Panc1 (cell line): ENCODE results near the gene PSD4. TPM values are rescaled to one million over a fixed set of nuclear protein-coding genes. Genes with fewer than 3 reads are reported as not detected.

Experiments
- ATAC-seq: fragments of 200-7000 bp; cut with Tn5 transposase; 2 replicates; pipeline ENCODE4 v1.9.1; 2020; ENCODE audit warnings: mild to moderate bottlenecking, moderate library complexity
- BruUV-seq: library from RNA; stranded (reverse); fragments of 400-500 nt; replicated peaks from 2 replicates; lab custom pipeline; 2021; lab: Mats Ljungman, UMichigan
- CTCF ChIA-PET: fragments of 300-600 bp; sonication (Branson Sonifier 250); formaldehyde crosslinking; loops from one replicate; lab custom pipeline; 2022; ENCODE audit warnings: antibody characterized with exemption; lab: Charles Lee
- POLR2A ChIA-PET: fragments of 300-600 bp; sonication (Branson Sonifier 250); formaldehyde crosslinking; loops from one replicate; lab custom pipeline; 2022; ENCODE audit warnings: antibody characterized with exemption; lab: Charles Lee
- DNase-seq: peaks from one replicate; pipeline ENCODE4 v3.0.0-alpha.2; 2010; ENCODE audit warnings: low read depth, low spot score
- H3K27ac ChIP-seq: 2 replicates; pipeline ENCODE4 v1.5.1; 2011; ENCODE audit warnings: mild to moderate bottlenecking, low read length, inconsistent platforms
- H3K27me3 ChIP-seq: fragments of 200-500 bp; sonication (Bioruptor generic); 2 replicates; pipeline ENCODE4 v1.6.0; 2014; ENCODE audit warnings: low read length, inconsistent platforms; ENCODE audit not compliant: control insufficient read depth, insufficient read depth
- H3K36me3 ChIP-seq: fragments of 200-500 bp; sonication (Bioruptor generic); 2 replicates; pipeline ENCODE4 v1.5.1; 2014; ENCODE audit warnings: inconsistent platforms, mild to moderate bottlenecking, low read length, moderate library complexity; ENCODE audit not compliant: control insufficient read depth, insufficient read depth
- H3K4me1 ChIP-seq: 2 replicates; pipeline ENCODE4 v1.5.1; 2011; ENCODE audit warnings: inconsistent platforms, mild to moderate bottlenecking, low read length, moderate library complexity; ENCODE audit not compliant: control insufficient read depth, insufficient read depth
- H3K4me3 ChIP-seq, 2 experiments: 2 replicates each; pipeline ENCODE4 v1.5.1; 2011 to 2012; ENCODE audit warnings: low read depth in 2 of 2, low read length in 2 of 2, mild to moderate bottlenecking in 2 of 2, inconsistent platforms in 1 of 2, moderate library complexity in 1 of 2
- H3K9me3 ChIP-seq: fragments of 200-500 bp; sonication (Bioruptor generic); 2 replicates; pipeline ENCODE4 v1.5.1; 2014; ENCODE audit warnings: low read depth, mild to moderate bottlenecking, inconsistent platforms, low read length, moderate library complexity; ENCODE audit not compliant: control insufficient read depth, insufficient read depth
- POLR2AphosphoS5 ChIP-seq: IDR thresholded peaks from 2 replicates; pipeline ENCODE4 v1.6.1; 2012; ENCODE audit warnings: mild to moderate bottlenecking, low read depth, low read length, moderate library complexity
- SIN3A ChIP-seq: IDR thresholded peaks from 2 replicates; pipeline ENCODE4 v1.6.1; 2012; ENCODE audit warnings: low read depth, mild to moderate bottlenecking, low read length, moderate library complexity, borderline replicate concordance; ENCODE audit not compliant: insufficient read depth
- TCF7L2 ChIP-seq: IDR thresholded peaks from 2 replicates; pipeline ENCODE4 v1.6.1; 2011; ENCODE audit warnings: mild to moderate bottlenecking, low read depth, low read length, inconsistent platforms
- in situ Hi-C: cut with HindIII; loops from 2 replicates; pipeline ENCODE4 v1.10.0; 2016; ENCODE audit warnings: low sequenced_read_pairs, low pct_unique_long_range_greater_than_20kb
- intact Hi-C: fragments of 100-400 bp; cut with micrococcal nuclease; formaldehyde crosslinking; loops from one replicate; pipeline ENCODE4 v1.10.0; 2022; ENCODE audit not compliant: unreplicated experiment
- total RNA-seq: library from RNA; stranded (reverse); gene quantifications from one replicate; pipeline ENCODE4 v1.2.1, GENCODE V29; 2021; ENCODE audit not compliant: unreplicated experiment
- TF ChIP-seq, protein P1 (sequence below): fragments of 450-650 bp; IDR thresholded peaks from 2 replicates; pipeline ENCODE4 v1.5.1; 2017; ENCODE audit warnings: mild to moderate bottlenecking
- TF ChIP-seq, protein P2 (sequence below), 2 experiments: IDR thresholded peaks; 2 replicates each; pipeline ENCODE4 v1.6.1; 2011 to 2012; ENCODE audit warnings: low read depth in 2 of 2, control low read depth in 1 of 2, low read length in 1 of 2, mild to moderate bottlenecking in 1 of 2, moderate library complexity in 1 of 2; ENCODE audit not compliant: insufficient read depth in 1 of 2

Gene PSD4
- total RNA-seq, 1 experiment from 2014 or later = 3.6 TPM

DNA sequence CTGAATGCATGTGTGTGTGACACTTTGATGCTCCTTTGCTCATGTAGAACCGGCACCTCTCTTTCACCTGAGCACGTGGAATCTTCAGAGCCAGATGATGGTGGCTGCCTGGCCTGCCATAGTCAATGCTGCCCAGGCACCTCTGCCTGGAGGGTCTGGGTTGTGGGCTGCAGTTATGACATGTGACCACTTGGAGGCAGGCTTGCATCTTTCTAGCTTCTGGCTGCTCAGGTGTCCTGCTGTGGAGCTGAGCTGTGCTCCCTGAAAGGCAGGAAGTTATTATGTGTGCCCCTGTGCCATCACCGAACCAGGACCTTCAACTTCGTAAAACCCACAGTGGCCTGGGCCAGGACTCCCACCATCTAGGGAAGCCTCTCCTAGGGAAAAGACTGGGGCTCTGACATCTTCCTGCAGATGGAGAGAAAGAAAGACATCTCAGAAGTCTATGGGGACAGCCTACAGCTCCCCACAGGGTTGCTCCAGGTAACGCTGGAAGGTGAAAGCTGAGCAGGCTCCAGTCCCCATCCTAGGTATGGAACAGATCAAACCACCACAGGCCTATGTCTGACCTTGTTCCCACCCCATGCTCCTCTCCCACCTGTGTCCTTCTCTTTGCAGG lies 30.2 kb downstream of the PSD4 start:
- in situ Hi-C loops = no loop called here
- TF ChIP-seq SIN3A (no peak), TCF7L2 (no peak), POLR2AphosphoS5 (no peak)
- TF ChIP-seq, protein P1, sequence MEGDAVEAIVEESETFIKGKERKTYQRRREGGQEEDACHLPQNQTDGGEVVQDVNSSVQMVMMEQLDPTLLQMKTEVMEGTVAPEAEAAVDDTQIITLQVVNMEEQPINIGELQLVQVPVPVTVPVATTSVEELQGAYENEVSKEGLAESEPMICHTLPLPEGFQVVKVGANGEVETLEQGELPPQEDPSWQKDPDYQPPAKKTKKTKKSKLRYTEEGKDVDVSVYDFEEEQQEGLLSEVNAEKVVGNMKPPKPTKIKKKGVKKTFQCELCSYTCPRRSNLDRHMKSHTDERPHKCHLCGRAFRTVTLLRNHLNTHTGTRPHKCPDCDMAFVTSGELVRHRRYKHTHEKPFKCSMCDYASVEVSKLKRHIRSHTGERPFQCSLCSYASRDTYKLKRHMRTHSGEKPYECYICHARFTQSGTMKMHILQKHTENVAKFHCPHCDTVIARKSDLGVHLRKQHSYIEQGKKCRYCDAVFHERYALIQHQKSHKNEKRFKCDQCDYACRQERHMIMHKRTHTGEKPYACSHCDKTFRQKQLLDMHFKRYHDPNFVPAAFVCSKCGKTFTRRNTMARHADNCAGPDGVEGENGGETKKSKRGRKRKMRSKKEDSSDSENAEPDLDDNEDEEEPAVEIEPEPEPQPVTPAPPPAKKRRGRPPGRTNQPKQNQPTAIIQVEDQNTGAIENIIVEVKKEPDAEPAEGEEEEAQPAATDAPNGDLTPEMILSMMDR = peak; percentile 92
- TF ChIP-seq, protein P2, sequence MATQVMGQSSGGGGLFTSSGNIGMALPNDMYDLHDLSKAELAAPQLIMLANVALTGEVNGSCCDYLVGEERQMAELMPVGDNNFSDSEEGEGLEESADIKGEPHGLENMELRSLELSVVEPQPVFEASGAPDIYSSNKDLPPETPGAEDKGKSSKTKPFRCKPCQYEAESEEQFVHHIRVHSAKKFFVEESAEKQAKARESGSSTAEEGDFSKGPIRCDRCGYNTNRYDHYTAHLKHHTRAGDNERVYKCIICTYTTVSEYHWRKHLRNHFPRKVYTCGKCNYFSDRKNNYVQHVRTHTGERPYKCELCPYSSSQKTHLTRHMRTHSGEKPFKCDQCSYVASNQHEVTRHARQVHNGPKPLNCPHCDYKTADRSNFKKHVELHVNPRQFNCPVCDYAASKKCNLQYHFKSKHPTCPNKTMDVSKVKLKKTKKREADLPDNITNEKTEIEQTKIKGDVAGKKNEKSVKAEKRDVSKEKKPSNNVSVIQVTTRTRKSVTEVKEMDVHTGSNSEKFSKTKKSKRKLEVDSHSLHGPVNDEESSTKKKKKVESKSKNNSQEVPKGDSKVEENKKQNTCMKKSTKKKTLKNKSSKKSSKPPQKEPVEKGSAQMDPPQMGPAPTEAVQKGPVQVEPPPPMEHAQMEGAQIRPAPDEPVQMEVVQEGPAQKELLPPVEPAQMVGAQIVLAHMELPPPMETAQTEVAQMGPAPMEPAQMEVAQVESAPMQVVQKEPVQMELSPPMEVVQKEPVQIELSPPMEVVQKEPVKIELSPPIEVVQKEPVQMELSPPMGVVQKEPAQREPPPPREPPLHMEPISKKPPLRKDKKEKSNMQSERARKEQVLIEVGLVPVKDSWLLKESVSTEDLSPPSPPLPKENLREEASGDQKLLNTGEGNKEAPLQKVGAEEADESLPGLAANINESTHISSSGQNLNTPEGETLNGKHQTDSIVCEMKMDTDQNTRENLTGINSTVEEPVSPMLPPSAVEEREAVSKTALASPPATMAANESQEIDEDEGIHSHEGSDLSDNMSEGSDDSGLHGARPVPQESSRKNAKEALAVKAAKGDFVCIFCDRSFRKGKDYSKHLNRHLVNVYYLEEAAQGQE (IDR thresholded peaks at IDR 0.05; ENCODE audit: insufficient read depth in 1 of 2, low read depth in 2 of 2, low read length in 1 of 2) = no peak
- intact Hi-C loops = loop anchor here (1.0 to 5.0 kb wide), 4 partner anchors 43 to 166 kb away; no protein-coding TSS in a partner anchor
- 0 out of 2 replicates have a peak overlapping the region, but pooled peaks have one; percentile 31 for H3K27ac ChIP-seq
- CTCF ChIA-PET = interaction anchor here (0.5 to 2.6 kb wide), 9 partner anchors 13 to 187 kb away, joined by 3 to 14 read pairs (median 4); no protein-coding TSS in a partner anchor
- DNase-seq (peak; percentile 67), ATAC-seq (peak; percentile 81)
- no peaks in the 10 kb centered on the region; the same call in 1 of the 2 replicates for H3K4me1 ChIP-seq
- no TSS peak for BruUV-seq
- POLR2A ChIA-PET = no interaction called here
- H3K9me3 ChIP-seq = no peaks in the 10 kb centered on the region
- H3K36me3 ChIP-seq = no peaks in the 10 kb centered on the region
- H3K4me3 ChIP-seq = no peak overlapping the region
- no peaks in the 10 kb centered on the region for H3K27me3 ChIP-seq

GRCh38 chr2:113206251-113206650 lies 32.5 kb downstream of the PSD4 start:
- POLR2A ChIA-PET = no interaction called here
- Histone ChIP-seq H3K9me3 (no peaks in the 10 kb centered on the region), H3K36me3 (no peaks in the 10 kb centered on the region), H3K27me3 (no peaks in the 10 kb centered on the region), H3K27ac (no peak overlapping the region), H3K4me1 (no peaks in the 10 kb centered on the region; the same call in 1 of the 2 replicates), H3K4me3 (no peak overlapping the region)
- TF ChIP-seq TCF7L2 = no peak
- TF ChIP-seq, protein P2 (IDR thresholded peaks at IDR 0.05; ENCODE audit: insufficient read depth in 1 of 2, low read depth in 2 of 2, low read length in 1 of 2) = no peak
- TF ChIP-seq, protein P1 = no peak
- TF ChIP-seq SIN3A = no peak
- TF ChIP-seq POLR2AphosphoS5 = no peak
- CTCF ChIA-PET = no interaction called here
- in situ Hi-C loops = no loop called here
- BruUV-seq = no TSS peak
- ATAC-seq (no peak), DNase-seq (no peak)
- intact Hi-C loops = no loop called here
